Aorta (tissue), 5 donors: ENCODE data around the gene MT1X. TPM values are rescaled to one million over a fixed set of nuclear protein-coding genes. Genes with fewer than 3 reads are reported as not detected.

ENCODE experiments used
- ATAC-seq: fragments of 200-7000 bp; cut with Tn5 transposase; one replicate; pipeline ENCODE4 v1.9.1; 2022; ENCODE audit warnings: moderate library complexity; ENCODE audit not compliant: low FRiP score
- DNase-seq, 2 donors: peaks; one replicate each; pipeline ENCODE4 v3.0.0-alpha.2; 2020
- H3K27ac ChIP-seq, 2 donors: one replicate each; pipeline ENCODE4 v1.5.1; 2013; ENCODE audit warnings: low read length in 2 of 2, mild to moderate bottlenecking in 2 of 2, moderate library complexity in 2 of 2, control low read depth in 1 of 2, inconsistent platforms in 1 of 2, low read depth in 1 of 2
- H3K27me3 ChIP-seq, 2 donors: one replicate each; pipeline ENCODE4 v1.6.1; 2013; ENCODE audit warnings: control low read depth in 1 of 2, low read length in 1 of 2, mild to moderate bottlenecking in 1 of 2, moderate library complexity in 1 of 2; ENCODE audit not compliant: insufficient read depth in 2 of 2, control insufficient read depth in 1 of 2
- H3K36me3 ChIP-seq, 2 donors: one replicate each; pipeline ENCODE4 v1.6.1; 2013; ENCODE audit warnings: control low read depth in 1 of 2, low read length in 1 of 2, mild to moderate bottlenecking in 1 of 2; ENCODE audit not compliant: insufficient read depth in 2 of 2, control insufficient read depth in 1 of 2
- H3K4me1 ChIP-seq, 2 donors: one replicate each; pipeline ENCODE4 v1.6.1; 2013; ENCODE audit warnings: low read length in 2 of 2, control low read depth in 1 of 2, mild to moderate bottlenecking in 1 of 2, moderate library complexity in 1 of 2; ENCODE audit not compliant: insufficient read depth in 2 of 2, control insufficient read depth in 1 of 2
- H3K4me3 ChIP-seq, 2 donors: one replicate each; pipeline ENCODE4 v1.5.1; 2013; ENCODE audit warnings: low read length in 2 of 2, control low read depth in 1 of 2, mild to moderate bottlenecking in 1 of 2
- H3K9me3 ChIP-seq: one replicate; pipeline ENCODE4 v1.6.1; 2013; ENCODE audit warnings: mild to moderate bottlenecking, low read length; ENCODE audit not compliant: control insufficient read depth
- WGBS, 2 donors: extraction: QIAGEN DNeasy Blood & Tissue Kit; methylation state at CpG; one replicate each; pipeline ENCODE4 v1.1.7; 2013; 5-methylcytosine and 5-hydroxymethylcytosine counted together
- intact Hi-C, 2 donors: fragments of 100-400 bp; cut with DNase I; formaldehyde crosslinking; loops; one replicate each; pipeline versions ENCODE4 v1.14.2 to v1.15.0; 2022
- polyA plus RNA-seq, 2 donors: library from polyadenylated mRNA; stranded (reverse); fragments of 200-250 nt; gene quantifications; one replicate each; pipeline ENCODE4 v1.2.3, GENCODE V29; 2013
- total RNA-seq, 2 donors: library from RNA; stranded (reverse); fragmentation: NEBNext Ultra II Directional; extraction: Animal tissue kit (Norgen Biotek cat#: 25700); gene quantifications; one replicate each; pipeline ENCODE4 v1.2.1, GENCODE V29; 2021
- donor health status: healthy with polysubstance abuse.
- donor health status: Bipolar disorder and iron deficiency.
- donor health status: DM: no; HTN: no; CAD: no.
- donor health status: DM: no; HTN: no; CAD: no.
- donor health status: DM: yes; HTN: yes; CAD: no.

The MT1X gene
- total and polyA plus RNA-seq, 4 donors = 62.0 to 1,132 (median 418) TPM

DNA sequence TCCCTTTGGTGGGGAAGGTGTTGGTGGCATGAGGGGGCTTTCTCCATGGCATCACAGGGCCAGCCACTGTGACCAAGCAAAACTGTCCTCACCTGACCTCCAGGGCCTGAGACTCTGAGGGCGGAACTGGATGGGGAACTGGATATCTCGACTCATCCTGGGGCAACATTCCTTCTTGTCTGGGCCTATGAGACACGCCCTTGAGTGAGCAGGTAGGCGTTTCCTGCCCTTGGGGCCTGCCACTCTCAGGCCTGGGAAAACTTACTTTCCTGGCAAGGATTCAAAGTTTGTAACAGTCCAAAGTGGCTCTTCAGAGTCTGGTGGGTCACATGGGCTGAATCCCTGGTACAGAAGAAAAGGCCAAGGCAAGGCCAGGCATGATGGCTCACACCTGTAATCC, 9.6 kb downstream of the MT1X start:
- no peaks in the 10 kb centered on the region for H3K36me3 ChIP-seq
- no peak for ATAC-seq
- intact Hi-C loops = no loop called here

DNA sequence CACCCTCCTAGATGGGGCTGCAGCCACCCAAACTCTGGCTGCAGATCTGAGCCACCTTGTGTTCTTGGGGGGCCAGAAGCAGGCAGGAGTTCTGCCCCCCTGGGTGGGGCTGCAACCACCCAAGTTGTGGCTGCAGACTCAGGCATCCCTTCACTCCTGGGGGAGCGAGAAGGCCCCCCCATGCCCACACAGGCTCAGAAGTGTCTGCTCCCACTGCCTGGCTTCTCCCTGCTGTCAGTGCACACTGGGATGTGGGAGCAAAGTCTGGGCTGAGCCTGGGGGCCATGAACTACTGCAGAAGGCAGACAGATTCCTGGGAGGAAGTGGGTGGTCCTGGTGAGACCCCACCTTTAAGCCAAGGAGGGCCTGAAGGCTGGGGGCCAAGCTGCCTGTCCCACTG, 13.0 kb downstream of the MT1X start:
- H3K27me3 ChIP-seq = no peaks in the 10 kb centered on the region
- H3K9me3 ChIP-seq = peaks cover 3% of the 10 kb centered on the region
- no peak overlapping the region for H3K27ac ChIP-seq
- H3K36me3 ChIP-seq = no peaks in the 10 kb centered on the region
- no peak for DNase-seq
- no peak overlapping the region for H3K4me3 ChIP-seq
- WGBS, 2 donors = 73 to 79% methylated on average over 1 of the region's 1 CpG
- intact Hi-C loops = no loop called here
- H3K4me1 ChIP-seq = no peaks in the 10 kb centered on the region
- no peak for ATAC-seq

More for the DNA sequence above, 9.6 kb downstream of the MT1X start:
- H3K4me3 ChIP-seq = no peak overlapping the region
- H3K27me3 ChIP-seq = no peaks in the 10 kb centered on the region
- 71 to 73% methylated on average over 4 of the region's 4 CpGs for WGBS, 2 donors
- H3K4me1 ChIP-seq = no peaks in the 10 kb centered on the region
- no peak overlapping the region for H3K27ac ChIP-seq
- no peaks in the 10 kb centered on the region for H3K9me3 ChIP-seq
- no peak for DNase-seq

DNA sequence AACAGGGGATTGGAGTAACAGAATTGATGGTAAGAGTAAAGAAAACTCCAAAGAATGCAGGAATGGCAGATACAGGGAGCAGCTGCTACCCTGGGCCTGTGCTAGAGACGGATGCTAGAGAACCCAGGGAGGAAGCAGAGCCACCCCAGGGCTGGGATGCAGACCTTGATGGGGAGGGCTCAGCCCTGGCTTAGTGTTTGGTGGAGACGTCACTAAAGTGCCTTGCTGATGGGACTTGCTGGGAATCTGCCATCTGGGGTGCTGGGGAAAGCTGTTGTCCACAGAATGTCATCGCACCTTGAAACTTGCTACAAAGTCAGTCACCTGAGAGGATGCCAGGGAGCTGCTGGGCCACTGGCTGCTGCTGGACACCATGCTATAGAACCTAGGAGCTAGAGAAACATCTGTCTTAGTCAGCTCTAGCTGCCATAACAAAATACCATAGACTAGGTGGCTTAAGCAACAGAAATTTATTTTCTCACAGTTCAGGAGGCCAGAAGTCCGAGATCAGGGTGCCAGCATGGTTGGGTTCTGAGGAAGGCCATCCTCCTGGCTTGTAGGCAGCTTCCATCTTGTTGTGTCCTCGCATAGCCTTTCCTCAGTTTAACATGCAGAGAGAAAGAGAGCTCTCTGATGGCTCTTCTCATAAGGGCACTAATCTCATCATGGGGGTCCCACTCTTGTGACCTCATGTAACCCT, 15.3 kb downstream of the MT1X start:
- ATAC-seq = no peak
- Histone ChIP-seq H3K36me3 (no peaks in the 10 kb centered on the region), H3K4me1 (no peaks in the 10 kb centered on the region), H3K9me3 (peaks cover 3% of the 10 kb centered on the region), H3K27ac (no peak overlapping the region), H3K27me3 (no peaks in the 10 kb centered on the region), H3K4me3 (no peak overlapping the region)
- intact Hi-C loops = no loop called here
- DNase-seq = no peak
- WGBS, 2 donors = 89 to 93% methylated on average over 5 of the region's 5 CpGs

DNA sequence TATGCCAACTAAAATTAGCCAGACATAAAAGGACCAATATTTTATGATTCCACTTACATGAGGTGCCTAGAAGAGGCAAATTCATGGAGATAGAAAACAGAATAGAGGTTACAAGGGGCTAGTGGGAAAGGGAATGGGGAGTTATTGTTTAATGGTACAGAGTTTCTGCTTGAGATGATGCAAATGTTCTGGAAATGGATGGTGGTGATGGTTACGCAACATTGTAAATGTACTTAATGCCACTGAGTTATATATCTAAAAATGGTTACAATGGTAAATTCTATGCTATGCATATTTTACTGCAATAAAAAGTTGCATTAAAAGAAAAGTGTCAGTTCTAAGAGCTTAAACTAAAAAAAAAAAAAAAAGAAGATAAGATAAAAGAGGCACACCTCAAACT, 17.9 kb downstream of the MT1X start:
- H3K9me3 ChIP-seq = peaks cover 3% of the 10 kb centered on the region
- ATAC-seq (no peak), DNase-seq (no peak)
- no peak overlapping the region for H3K27ac ChIP-seq
- H3K4me3 ChIP-seq = no peak overlapping the region
- H3K27me3 ChIP-seq = no peaks in the 10 kb centered on the region
- no peaks in the 10 kb centered on the region for H3K36me3 ChIP-seq
- 3 to 56% methylated on average over 1 of the region's 1 CpG for WGBS, 2 donors
- intact Hi-C loops = loop anchor here (5.0 kb wide), 4 partner anchors 98 to 193 kb away; no protein-coding TSS in a partner anchor
- no peaks in the 10 kb centered on the region for H3K4me1 ChIP-seq

GRCh38 chr16:56700631-56701030, 18.4 kb downstream of the MT1X start:
- no peak overlapping the region for H3K4me3 ChIP-seq
- no peak overlapping the region for H3K27ac ChIP-seq
- no peaks in the 10 kb centered on the region for H3K27me3 ChIP-seq
- no peak for DNase-seq
- H3K9me3 ChIP-seq = peaks cover 3% of the 10 kb centered on the region
- no peaks in the 10 kb centered on the region for H3K36me3 ChIP-seq
- intact Hi-C loops = loop anchor here (5.0 kb wide), 4 partner anchors 98 to 193 kb away; no protein-coding TSS in a partner anchor
- no peaks in the 10 kb centered on the region for H3K4me1 ChIP-seq
- no peak for ATAC-seq
- WGBS, 2 donors = 89 to 99% methylated on average over 1 of the region's 1 CpG

DNA sequence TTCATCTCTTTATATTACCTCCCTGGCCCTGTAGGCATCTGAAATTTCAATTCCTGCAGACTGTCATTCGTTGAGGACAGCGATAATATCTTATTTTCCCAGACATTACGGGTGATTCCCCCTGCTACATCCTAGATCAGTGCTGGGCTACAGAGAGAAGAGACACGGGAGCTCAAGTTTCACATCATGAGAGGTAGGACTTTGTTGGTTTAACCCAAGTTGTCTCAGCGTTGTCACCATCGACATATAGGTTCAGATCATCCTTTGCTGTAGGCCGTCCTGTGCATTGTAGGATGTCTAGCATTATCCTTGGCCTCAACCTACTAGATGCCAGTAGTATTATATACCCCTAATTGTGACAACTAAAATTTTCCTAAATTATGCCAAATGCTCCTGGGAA, 19.3 kb downstream of the MT1X start:
- DNase-seq (no peak), ATAC-seq (no peak)
- no peak overlapping the region for H3K27ac ChIP-seq
- H3K36me3 ChIP-seq = no peaks in the 10 kb centered on the region
- no peaks in the 10 kb centered on the region for H3K27me3 ChIP-seq
- intact Hi-C loops = loop anchor here (5.0 kb wide), 4 partner anchors 99 to 194 kb away; no protein-coding TSS in a partner anchor
- H3K9me3 ChIP-seq = peaks cover 3% of the 10 kb centered on the region
- 82 to 85% methylated on average over 7 of the region's 7 CpGs for WGBS, 2 donors
- no peak overlapping the region for H3K4me3 ChIP-seq
- no peaks in the 10 kb centered on the region for H3K4me1 ChIP-seq

- DNase-seq (no peak), ATAC-seq (no peak)
- Histone ChIP-seq H3K36me3 (no peaks in the 10 kb centered on the region), H3K27me3 (no peaks in the 10 kb centered on the region), H3K27ac (no peak overlapping the region), H3K4me1 (no peaks in the 10 kb centered on the region), H3K4me3 (no peak overlapping the region), H3K9me3 (peaks cover under 1% of the 10 kb centered on the region)
- WGBS, 2 donors = 91 to 93% methylated on average over 5 of the region's 5 CpGs
- intact Hi-C loops = loop anchor here (2.0 to 5.0 kb wide), 6 partner anchors 28 to 196 kb away; no protein-coding TSS in a partner anchor
Observed at GRCh38 chr16:56702836-56703235, 20.6 kb downstream of the MT1X start.

- intact Hi-C loops = no loop called here
- Histone ChIP-seq H3K27me3 (no peaks in the 10 kb centered on the region), H3K4me1 (no peaks in the 10 kb centered on the region), H3K9me3 (no peaks in the 10 kb centered on the region), H3K4me3 (no peak overlapping the region), H3K27ac (no peak overlapping the region), H3K36me3 (no peaks in the 10 kb centered on the region)
- DNase-seq = no peak
- ATAC-seq = no peak
- WGBS, 2 donors = 75% methylated on average over 13 of the region's 13 CpGs
Observed at GRCh38 chr16:56708525-56709442, 26.5 kb downstream of the MT1X start.
